Type B pancreatic cell (in vitro differentiated cells): ENCODE data around the gene WDR93. TPM values are rescaled to one million over a fixed set of nuclear protein-coding genes. Genes with fewer than 3 reads are reported as not detected.
A peak's percentile ranks its signal among the peaks of the same experiment; 100 is the strongest.

Experiments
- DNase-seq: peaks from one replicate; pipeline ENCODE4 v3.0.0; 2021; ENCODE audit warnings: mixed read lengths; ENCODE audit not compliant: unreplicated experiment; ENCODE audit errors: extremely low spot score
- H3K27ac Mint-ChIP-seq: 2 replicates; pipeline ENCODE4 v1.8.0; 2021; ENCODE audit warnings: mild to moderate bottlenecking, mixed read lengths
- H3K27me3 Mint-ChIP-seq: 2 replicates; pipeline ENCODE4 v1.8.0; 2021; ENCODE audit warnings: mixed read lengths
- H3K36me3 Mint-ChIP-seq: 2 replicates; pipeline ENCODE4 v1.8.0; 2021; ENCODE audit warnings: mixed read lengths
- H3K4me1 Mint-ChIP-seq: one replicate; pipeline ENCODE4 v1.8.0; 2021; ENCODE audit warnings: mixed read lengths; ENCODE audit not compliant: unreplicated experiment
- H3K4me3 Mint-ChIP-seq: 2 replicates; pipeline ENCODE4 v1.8.0; 2021; ENCODE audit warnings: mild to moderate bottlenecking, mixed read lengths
- H3K9me3 Mint-ChIP-seq: 2 replicates; pipeline ENCODE4 v1.8.0; 2021; ENCODE audit warnings: mixed read lengths
- CTCF ChIP-seq: fragments of 200-600 bp; sonication (generic); conservative IDR thresholded peaks from 2 replicates; pipeline ENCODE4 v1.5.0; 2021; ENCODE audit warnings: antibody characterized with exemption, mild to moderate bottlenecking
- total RNA-seq: library from RNA; stranded (reverse); gene quantifications from 2 replicates; pipeline ENCODE4 v1.2.1, GENCODE V29; 2021; ENCODE audit warnings: low replicate concordance

Gene WDR93
- total RNA-seq, 1 donor from 2014 or later = 1.5 TPM

- peaks cover 2% of the 10 kb centered on the region for H3K27me3 Mint-ChIP-seq
- no peak overlapping the region for H3K27ac Mint-ChIP-seq
- no peak for DNase-seq
- H3K36me3 Mint-ChIP-seq = no peaks in the 10 kb centered on the region
- H3K4me3 Mint-ChIP-seq = no peak overlapping the region
- H3K9me3 Mint-ChIP-seq = no peaks in the 10 kb centered on the region
- TF ChIP-seq CTCF = peak; percentile 65
- H3K4me1 Mint-ChIP-seq = no peaks in the 10 kb centered on the region
These were observed 82.4 kb downstream of the WDR93 start for GRCh38 chr15:89772932-89773583.

GRCh38 chr15:89774492-89774891, 83.9 kb downstream of the WDR93 start:
- Mint-ChIP-seq H3K4me1 (no peaks in the 10 kb centered on the region), H3K27me3 (peaks cover 2% of the 10 kb centered on the region), H3K4me3 (no peak overlapping the region), H3K36me3 (no peaks in the 10 kb centered on the region), H3K9me3 (no peaks in the 10 kb centered on the region), H3K27ac (no peak overlapping the region)
- no peak for TF ChIP-seq CTCF
- DNase-seq = no peak

- H3K4me3 Mint-ChIP-seq = no peak overlapping the region
- no peaks in the 10 kb centered on the region for H3K9me3 Mint-ChIP-seq
- no peaks in the 10 kb centered on the region for H3K36me3 Mint-ChIP-seq
- H3K27ac Mint-ChIP-seq = no peak overlapping the region
- no peak for DNase-seq
- H3K27me3 Mint-ChIP-seq = peaks cover 2% of the 10 kb centered on the region
- no peak for TF ChIP-seq CTCF
- H3K4me1 Mint-ChIP-seq = no peaks in the 10 kb centered on the region
These were observed 85.2 kb downstream of the WDR93 start for GRCh38 chr15:89775815-89776214.

GRCh38 chr15:89776274-89777072, 85.9 kb downstream of the WDR93 start, which contains the start of gene MESP2:
Gene MESP2, plus strand, starts transcription at chr15:89776332. Its CDS starts 26 bp downstream, at chr15:89776358.
- Mint-ChIP-seq H3K4me3 (peak within 1 kb of the TSS; percentile 69), H3K27me3 (peaks cover 2% of the 10 kb centered on the region)

GRCh38 chr15:89777073-89777751, 86.6 kb downstream of the WDR93 start:
- Mint-ChIP-seq H3K27me3 (peaks cover 2% of the 10 kb centered on the region), H3K36me3 (no peaks in the 10 kb centered on the region), H3K4me3 (no peak overlapping the region), H3K27ac (no peak overlapping the region), H3K9me3 (no peaks in the 10 kb centered on the region), H3K4me1 (no peaks in the 10 kb centered on the region)
- TF ChIP-seq CTCF = no peak
- no peak for DNase-seq

More at GRCh38 chr15:89776274-89777072, 85.9 kb downstream of the WDR93 start, which contains the start of gene MESP2:
- H3K36me3 Mint-ChIP-seq = no peaks in the 10 kb centered on the region
- H3K27ac Mint-ChIP-seq = no peak within 1 kb of the TSS
- peak; percentile 89 for DNase-seq
- no peaks in the 10 kb centered on the region for H3K9me3 Mint-ChIP-seq
- TF ChIP-seq CTCF = peak; percentile 77
- no peaks in the 10 kb centered on the region for H3K4me1 Mint-ChIP-seq
